PC-9 (cell line): ENCODE measurements around the gene PTPN20.
"Not testable (repeated sequence)": the region's sequence is repeated elsewhere in the genome, so short reads cannot be mapped to it uniquely, and the experiment has no call there.

Experiments
- CTCF ChIP-seq: fragments of 200-600 bp; sonication (generic); conservative IDR thresholded peaks from 2 replicates; pipeline ENCODE4 v1.6.1; 2017; ENCODE audit warnings: mixed run types, antibody characterized with exemption, mild to moderate bottlenecking, moderate library complexity
- EZH2 ChIP-seq: fragments of 200-600 bp; sonication (generic); IDR thresholded peaks from 2 replicates; pipeline ENCODE4 v1.8.0; 2017; ENCODE audit warnings: antibody characterized with exemption, low read depth

GRCh38 chr10:46932383-46932782, 21.2 kb downstream of the PTPN20 start:
- not testable (repeated sequence) for TF ChIP-seq CTCF, EZH2
